Body of pancreas (tissue), 4 donors: ENCODE measurements around the gene RFX8.

Experiments used
- POLR2A ChIP-seq, 3 donors: fragments of 450-650 bp; IDR thresholded peaks; one replicate each; pipeline ENCODE4 v1.6.1; 2016; ENCODE audit warnings: antibody characterized with exemption in 3 of 3, mild to moderate bottlenecking in 2 of 3
- TF ChIP-seq, protein P1 (sequence below), 7 experiments: fragments of 450-650 bp in 4 of 7; fragments of 200-600 bp in 3 of 7; sonication (generic) in 3 of 7; IDR thresholded peaks; one replicate each; pipeline ENCODE4 v1.5.1; 2016 to 2019; ENCODE audit warnings: antibody characterized with exemption in 7 of 7

DNA sequence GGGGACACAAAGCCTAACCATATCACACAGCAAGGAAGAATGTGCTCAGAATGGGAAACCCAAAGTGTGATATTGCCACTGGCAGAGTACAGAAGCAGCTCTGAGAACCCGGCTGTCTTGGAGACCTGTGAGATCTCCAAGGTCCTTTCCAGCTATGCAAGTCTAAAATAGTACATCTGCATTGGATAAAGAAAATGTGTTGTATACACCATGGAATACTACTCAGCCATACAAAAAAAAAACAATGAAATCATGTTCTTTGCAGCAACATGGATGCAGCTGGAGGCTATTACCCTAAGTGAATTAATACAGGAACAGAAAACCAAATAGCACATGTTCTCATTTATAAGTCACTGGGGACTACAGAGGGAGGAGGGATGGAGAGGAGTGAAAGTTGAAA, 36.5 kb upstream of the RFX8 start:
- TF ChIP-seq, protein P1, sequence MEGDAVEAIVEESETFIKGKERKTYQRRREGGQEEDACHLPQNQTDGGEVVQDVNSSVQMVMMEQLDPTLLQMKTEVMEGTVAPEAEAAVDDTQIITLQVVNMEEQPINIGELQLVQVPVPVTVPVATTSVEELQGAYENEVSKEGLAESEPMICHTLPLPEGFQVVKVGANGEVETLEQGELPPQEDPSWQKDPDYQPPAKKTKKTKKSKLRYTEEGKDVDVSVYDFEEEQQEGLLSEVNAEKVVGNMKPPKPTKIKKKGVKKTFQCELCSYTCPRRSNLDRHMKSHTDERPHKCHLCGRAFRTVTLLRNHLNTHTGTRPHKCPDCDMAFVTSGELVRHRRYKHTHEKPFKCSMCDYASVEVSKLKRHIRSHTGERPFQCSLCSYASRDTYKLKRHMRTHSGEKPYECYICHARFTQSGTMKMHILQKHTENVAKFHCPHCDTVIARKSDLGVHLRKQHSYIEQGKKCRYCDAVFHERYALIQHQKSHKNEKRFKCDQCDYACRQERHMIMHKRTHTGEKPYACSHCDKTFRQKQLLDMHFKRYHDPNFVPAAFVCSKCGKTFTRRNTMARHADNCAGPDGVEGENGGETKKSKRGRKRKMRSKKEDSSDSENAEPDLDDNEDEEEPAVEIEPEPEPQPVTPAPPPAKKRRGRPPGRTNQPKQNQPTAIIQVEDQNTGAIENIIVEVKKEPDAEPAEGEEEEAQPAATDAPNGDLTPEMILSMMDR (IDR thresholded peaks at IDR 0.05), result no peak
- TF ChIP-seq POLR2A (IDR thresholded peaks at IDR 0.05), result no peak
